GM12892 (cell line): ENCODE data around the gene TSG101.

Experiments used
- DNase-seq: peaks from one replicate; pipeline ENCODE4 v3.0.0; 2011; ENCODE audit not compliant: insufficient read length
- FAIRE-seq: peaks from 2 replicates; lab custom pipeline; 2011; peaks lifted over from hg19 to GRCh38; lab: Jason Lieb, UNC
- POLR2A ChIP-seq: IDR thresholded peaks from 2 replicates; pipeline ENCODE4 v1.6.1; 2011; ENCODE audit warnings: low read depth, low read length, control low read depth
- POLR2AphosphoS5 ChIP-seq: IDR thresholded peaks from 2 replicates; pipeline ENCODE4 v1.6.1; 2011; ENCODE audit warnings: low read depth, low read length, control low read depth
- TAF1 ChIP-seq: IDR thresholded peaks from 2 replicates; pipeline ENCODE4 v1.6.1; 2011; ENCODE audit warnings: low read depth, mild to moderate bottlenecking, control low read depth, low read length, borderline replicate concordance

TSG101 gene

DNA sequence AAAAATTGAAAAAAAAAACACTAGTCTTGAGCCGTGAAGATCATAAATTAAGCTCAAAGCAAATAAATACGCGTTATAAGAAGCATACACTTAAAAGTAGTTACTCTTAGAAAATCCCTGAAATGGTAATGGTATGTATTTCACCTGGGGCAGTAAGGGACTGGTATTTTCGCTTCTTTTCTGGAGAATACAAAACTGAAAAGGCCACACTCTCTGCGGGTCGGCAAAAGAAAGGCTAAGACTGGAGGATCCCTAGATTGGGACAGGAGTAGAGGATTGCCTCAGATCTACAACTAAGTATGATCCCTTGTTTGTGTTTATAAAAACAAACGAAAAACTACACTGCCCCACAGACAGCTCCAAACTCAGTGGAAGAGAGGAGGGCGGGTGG lies 617 bp downstream of the TSG101 start:
- DNase-seq (no peak), FAIRE-seq (no peak)
- TF ChIP-seq POLR2AphosphoS5 = no peak
- no peak for TF ChIP-seq TAF1

GRCh38 chr11:18524248-18524647 lies 2.5 kb downstream of the TSG101 start:
- DNase-seq (no peak), FAIRE-seq (no peak)
- TF ChIP-seq POLR2AphosphoS5 (no peak), POLR2A (no peak), TAF1 (no peak)

- no peak for TF ChIP-seq POLR2A
- no peak for TF ChIP-seq TAF1
- no peak for TF ChIP-seq POLR2AphosphoS5
- no peak for DNase-seq
- FAIRE-seq = no peak
These were observed 3.7 kb downstream of the TSG101 start for GRCh38 chr11:18523084-18523483.

- TF ChIP-seq POLR2AphosphoS5 (no peak), TAF1 (no peak), POLR2A (no peak)
- FAIRE-seq = peak; percentile 42
- no peak for DNase-seq
These were observed 4.4 kb downstream of the TSG101 start for GRCh38 chr11:18522388-18522787.

DNA sequence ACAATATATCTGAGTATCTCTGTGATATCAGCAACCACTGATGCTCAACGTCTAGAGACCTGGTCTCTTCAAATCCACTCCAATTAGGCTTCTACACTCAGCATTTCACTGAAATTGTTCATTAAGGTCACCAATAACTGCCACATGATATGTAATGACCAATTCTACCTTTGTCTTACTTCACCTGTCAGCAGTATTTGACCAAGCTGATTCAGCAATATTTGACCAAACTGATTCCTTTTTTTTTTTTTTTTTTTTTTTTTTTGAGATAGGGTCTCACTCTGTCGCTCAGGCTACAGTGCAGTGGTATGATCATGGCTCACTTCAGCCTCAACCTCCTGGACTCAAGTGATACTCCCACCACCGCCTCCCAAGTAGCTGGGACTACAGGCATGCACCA lies 5.6 kb downstream of the TSG101 start:
- no peak for FAIRE-seq
- TF ChIP-seq POLR2A = no peak
- TF ChIP-seq TAF1 = no peak
- TF ChIP-seq POLR2AphosphoS5 = no peak
- DNase-seq = no peak

DNA sequence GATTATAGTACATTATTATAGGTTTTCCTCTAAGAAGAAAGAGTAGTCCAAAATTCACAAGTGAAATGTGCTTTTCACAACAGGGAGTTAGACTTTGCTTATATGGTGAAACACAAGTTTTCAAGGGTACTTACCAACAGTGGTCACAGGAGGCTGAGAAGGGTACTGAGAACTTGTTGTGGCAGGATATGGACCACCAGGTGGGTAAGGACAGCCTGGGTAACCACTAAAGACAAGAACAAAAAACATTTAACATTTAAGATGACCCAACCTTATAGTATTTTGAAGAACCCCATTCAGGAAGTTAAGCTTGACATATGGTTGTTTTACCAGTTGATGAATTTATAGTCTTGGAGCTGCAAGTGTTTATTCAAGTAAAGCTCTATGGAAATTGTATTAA lies 24.4 kb downstream of the TSG101 start:
- no peak for DNase-seq
- no peak for TF ChIP-seq TAF1
- no peak for TF ChIP-seq POLR2AphosphoS5
- TF ChIP-seq POLR2A = no peak
- no peak for FAIRE-seq

DNA sequence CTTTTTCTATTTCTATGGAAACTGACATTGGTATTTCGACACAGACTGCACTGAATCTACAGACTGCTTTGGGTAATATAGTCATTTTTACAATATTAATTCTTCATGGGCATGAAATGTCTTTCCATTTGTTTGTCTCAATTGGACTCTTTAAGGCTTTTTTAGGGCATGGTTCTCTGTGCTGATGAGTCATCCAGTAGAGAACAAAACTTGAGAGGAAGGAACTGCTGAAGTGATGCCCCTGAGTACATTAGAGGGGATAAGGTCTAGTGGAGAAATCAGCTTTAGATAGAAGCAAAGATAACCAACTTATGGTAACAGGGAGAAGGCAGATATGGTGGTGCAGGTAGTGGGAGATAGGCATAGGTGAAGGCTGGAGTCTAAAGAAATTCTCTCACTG lies 25.1 kb downstream of the TSG101 start:
- DNase-seq = no peak
- no peak for TF ChIP-seq POLR2A
- TF ChIP-seq POLR2AphosphoS5 = no peak
- TF ChIP-seq TAF1 = no peak
- peak; percentile 14 for FAIRE-seq

GRCh38 chr11:18498039-18498438 lies 28.7 kb downstream of the TSG101 start:
- TF ChIP-seq POLR2AphosphoS5 (no peak), POLR2A (no peak), TAF1 (no peak)
- no peak for FAIRE-seq
- DNase-seq = no peak

DNA sequence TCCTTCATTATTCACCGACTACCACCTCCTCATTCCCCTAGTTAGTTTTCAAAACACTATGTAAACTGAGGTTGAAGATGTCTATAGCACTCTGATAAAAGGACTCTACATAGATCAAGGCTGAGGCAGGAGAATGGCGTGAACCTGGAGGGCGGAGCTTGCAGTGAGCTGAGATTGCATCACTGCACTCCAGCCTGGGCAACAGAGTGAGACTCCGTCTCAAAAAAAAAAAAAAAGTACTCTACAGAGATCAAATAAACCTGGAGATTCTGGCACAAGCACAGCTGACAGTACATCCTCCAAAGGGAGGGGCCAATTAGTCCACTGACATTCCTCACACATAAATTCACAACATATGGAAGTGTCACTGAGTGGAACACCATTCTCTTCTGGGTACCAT lies 31.0 kb downstream of the TSG101 start:
- TF ChIP-seq POLR2A (no peak), TAF1 (no peak), POLR2AphosphoS5 (no peak)
- no peak for DNase-seq
- FAIRE-seq = no peak

DNA sequence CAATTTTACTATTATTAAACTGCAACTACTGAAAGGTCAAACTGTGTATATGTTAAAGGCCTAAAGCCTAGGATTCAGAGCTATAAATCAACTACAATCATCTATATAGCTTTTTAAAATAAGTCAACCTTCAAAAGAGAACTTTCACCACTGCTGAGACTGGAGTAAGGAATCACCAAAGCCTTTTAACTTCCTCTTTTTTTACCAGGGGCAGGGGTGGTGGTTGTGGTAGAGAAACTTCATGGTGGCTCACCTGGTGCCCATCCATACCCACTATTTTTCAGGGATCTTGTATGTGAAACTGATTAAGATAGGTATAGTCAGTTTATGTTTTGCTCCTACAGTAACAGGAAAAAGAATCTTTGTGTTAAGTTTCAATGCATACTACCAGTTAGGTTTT lies 31.5 kb downstream of the TSG101 start:
- FAIRE-seq (peak; percentile 67), DNase-seq (no peak)
- TF ChIP-seq TAF1 (no peak), POLR2A (no peak), POLR2AphosphoS5 (no peak)

GRCh38 chr11:18493310-18493709 lies 33.4 kb downstream of the TSG101 start:
- DNase-seq = no peak
- TF ChIP-seq TAF1 = no peak
- no peak for TF ChIP-seq POLR2AphosphoS5
- TF ChIP-seq POLR2A = no peak
- no peak for FAIRE-seq

- TF ChIP-seq POLR2AphosphoS5 (no peak), TAF1 (no peak), POLR2A (no peak)
- DNase-seq (no peak), FAIRE-seq (no peak)
These were observed 33.9 kb downstream of the TSG101 start for GRCh38 chr11:18492888-18493287.

GRCh38 chr11:18491924-18492323 lies 34.8 kb downstream of the TSG101 start:
- DNase-seq (no peak), FAIRE-seq (no peak)
- no peak for TF ChIP-seq POLR2A
